Testis (tissue), 5 donors: ENCODE measurements around the gene FOLR3. TPM values are rescaled to one million over a fixed set of nuclear protein-coding genes. Genes with fewer than 3 reads are reported as not detected.
"Not testable (repeated sequence)": the region's sequence is repeated elsewhere in the genome, so short reads cannot be mapped to it uniquely, and the experiment has no call there.

Source experiments
- DNase-seq: peaks from one replicate; pipeline ENCODE4 v3.0.0-alpha.2; 2019
- H3K27ac ChIP-seq, 2 donors: fragments of 200-600 bp; sonication (generic); one replicate each; pipeline ENCODE4 v1.5.1; 2019
- H3K27me3 ChIP-seq: fragments of 200-600 bp; sonication (generic); one replicate; pipeline ENCODE4 v1.5.1; 2019
- H3K36me3 ChIP-seq: fragments of 200-600 bp; sonication (generic); one replicate; pipeline ENCODE4 v1.5.1; 2017; ENCODE audit warnings: low read depth; ENCODE audit errors: missing control alignments
- H3K4me1 ChIP-seq: fragments of 200-600 bp; sonication (generic); one replicate; pipeline ENCODE4 v1.5.1; 2019
- H3K4me3 ChIP-seq, 2 donors: fragments of 200-600 bp; sonication (generic); one replicate each; pipeline ENCODE4 v1.5.1; 2017 to 2019
- H3K9me3 ChIP-seq: fragments of 200-600 bp; sonication (generic); one replicate; pipeline ENCODE4 v1.5.1; 2017
- CTCF ChIP-seq, 3 experiments: fragments of 450-650 bp in 2 of 3; fragments of 200-600 bp in 1 of 3; sonication (generic) in 1 of 3; IDR thresholded peaks; one replicate each; pipeline ENCODE4 v1.5.1; 2016 to 2019; ENCODE audit warnings: antibody characterized with exemption in 3 of 3, mild to moderate bottlenecking in 2 of 3, moderate library complexity in 1 of 3
- POLR2A ChIP-seq: fragments of 450-650 bp; IDR thresholded peaks from one replicate; pipeline ENCODE4 v1.6.1; 2017; ENCODE audit warnings: antibody characterized with exemption, mild to moderate bottlenecking, moderate library complexity
- WGBS, 2 donors: methylation state at CpG; one replicate each; pipeline ENCODE4 v1.1.5; 2018; 5-methylcytosine and 5-hydroxymethylcytosine counted together
- intact Hi-C: fragments of 100-400 bp; cut with DNase I; formaldehyde crosslinking; loops from one replicate; pipeline ENCODE4 v1.15.1; 2023; ENCODE audit warnings: low total_unique reads
- long read RNA-seq, 2 donors: transcript quantifications; one replicate each; lab custom pipeline, GENCODE V29; 2026
- polyA plus RNA-seq: library from polyadenylated mRNA; stranded (reverse); fragments of 350-450 nt; fragmentation: Illumina TruSeq; extraction: RNeasy Lipid Tissue Mini Kit (QIAGEN cat#74804); gene quantifications from one replicate; pipeline ENCODE4 v1.2.3, GENCODE V29; 2014; ENCODE audit warnings: low read depth, low replicate concordance; ENCODE audit not compliant: insufficient read depth
- total RNA-seq, 2 donors: library from RNA; depleted of rRNA; stranded (reverse); fragments of >200 nt; gene quantifications; one replicate each; pipeline ENCODE4 v1.2.3, GENCODE V29; 2016

FOLR3 gene
- under 1 TPM in 1 of 2 donors, not detected in 1; 0.55 TPM for total RNA-seq
- 0.79 TPM for polyA plus RNA-seq
- long read RNA-seq, donor 1, partial matches to known transcripts = 0 of 1 reads
- long read RNA-seq, donor 1, other reads (novel, unspliced or antisense) = 0 of 1 reads
- long read RNA-seq, donor 2 = 0 reads

GRCh38 chr11:72135473-72135872 is at the start of gene FOLR3:
Gene FOLR3, plus strand, starts transcription at chr11:72135725. Its CDS starts 228 bp downstream, at chr11:72135953.
- H3K27ac ChIP-seq, H3K36me3 ChIP-seq, DNase-seq, intact Hi-C loops, H3K4me3 ChIP-seq, H3K9me3 ChIP-seq, H3K27me3 ChIP-seq, H3K4me1 ChIP-seq: not testable (repeated sequence)
- 77 to 80% methylated on average over 1 to 4 of the region's 4 CpGs for WGBS, 2 donors

- Histone ChIP-seq H3K27ac (no peak overlapping the region), H3K4me1 (peaks cover 3% of the 10 kb centered on the region), H3K4me3 (no peak overlapping the region), H3K27me3 (no peaks in the 10 kb centered on the region), H3K9me3 (no peaks in the 10 kb centered on the region), H3K36me3 (no peaks in the 10 kb centered on the region)
- no peak for TF ChIP-seq POLR2A
- TF ChIP-seq CTCF (IDR thresholded peaks at IDR 0.05) = no peak
- 87 to 88% methylated on average over 4 of the region's 4 CpGs for WGBS, 2 donors
- DNase-seq = no peak
- intact Hi-C loops = loop anchor here (5.0 kb wide), 1 partner anchor 61 kb away; no protein-coding TSS in a partner anchor
These were observed 47.3 kb upstream of the FOLR3 start for GRCh38 chr11:72088076-72088808.

GRCh38 chr11:72091292-72091691 is 44.2 kb upstream of the FOLR3 start:
- H3K4me3 ChIP-seq = no peak overlapping the region
- H3K36me3 ChIP-seq = no peaks in the 10 kb centered on the region
- no peak overlapping the region for H3K27ac ChIP-seq
- no peaks in the 10 kb centered on the region for H3K9me3 ChIP-seq
- peaks cover 3% of the 10 kb centered on the region for H3K4me1 ChIP-seq
- WGBS, 2 donors = 54 to 65% methylated on average over 4 of the region's 4 CpGs
- no peaks in the 10 kb centered on the region for H3K27me3 ChIP-seq
- intact Hi-C loops = no loop called here
- TF ChIP-seq POLR2A (no peak), CTCF (IDR thresholded peaks at IDR 0.05) (peak; percentile 73 to 81 (median 74))
- DNase-seq = peak; percentile 86

GRCh38 chr11:72098741-72099140 is 36.8 kb upstream of the FOLR3 start:
- no peak for DNase-seq
- Histone ChIP-seq H3K27ac (no peak overlapping the region), H3K4me1 (peaks cover 21% of the 10 kb centered on the region), H3K4me3 (no peak overlapping the region), H3K27me3 (no peaks in the 10 kb centered on the region), H3K36me3 (no peaks in the 10 kb centered on the region), H3K9me3 (no peaks in the 10 kb centered on the region)
- intact Hi-C loops = no loop called here
- 93 to 94% methylated on average over 3 of the region's 3 CpGs for WGBS, 2 donors
- TF ChIP-seq POLR2A (no peak), CTCF (IDR thresholded peaks at IDR 0.05) (no peak)

- Histone ChIP-seq H3K27me3 (no peaks in the 10 kb centered on the region), H3K36me3 (no peaks in the 10 kb centered on the region), H3K9me3 (no peaks in the 10 kb centered on the region), H3K4me1 (peaks cover 23% of the 10 kb centered on the region), H3K27ac (no peak overlapping the region), H3K4me3 (no peak overlapping the region)
- intact Hi-C loops = no loop called here
- TF ChIP-seq POLR2A (no peak), CTCF (IDR thresholded peaks at IDR 0.05) (no peak)
- DNase-seq = no peak
- 75 to 87% methylated on average over 3 of the region's 3 CpGs for WGBS, 2 donors
These were observed 35.5 kb upstream of the FOLR3 start for GRCh38 chr11:72100009-72100408.
